Fibroblast of mammary gland (primary cell): ENCODE results near the gene NOL4L.
"Not testable (repeated sequence)": the region's sequence is repeated elsewhere in the genome, so short reads cannot be mapped to it uniquely, and the experiment has no call there.

Experiments used
- DNase-seq: peaks from one replicate; pipeline ENCODE4 v3.0.0-alpha.2; 2010; ENCODE audit warnings: low read depth
- H3K4me3 ChIP-seq: 2 replicates; pipeline ENCODE4 v1.5.1; 2011; ENCODE audit warnings: low read depth, mild to moderate bottlenecking, low read length, moderate library complexity; ENCODE audit not compliant: control insufficient read depth
- CTCF ChIP-seq: conservative IDR thresholded peaks from 2 replicates; pipeline ENCODE4 v1.5.1; 2011; ENCODE audit warnings: low read depth, low read length, inconsistent platforms; ENCODE audit not compliant: control insufficient read depth, insufficient read depth

Gene NOL4L

GRCh38 chr20:32497589-32498224 lies 87.4 kb downstream of the NOL4L start:
- DNase-seq: no peak
- TF ChIP-seq CTCF: no peak
- no peak overlapping the region for H3K4me3 ChIP-seq

- no peak for TF ChIP-seq CTCF
- H3K4me3 ChIP-seq: no peak overlapping the region
- DNase-seq: no peak
Observed at GRCh38 chr20:32496811-32497533, 88.2 kb downstream of the NOL4L start.

GRCh38 chr20:32495949-32496348 lies 89.2 kb downstream of the NOL4L start:
- DNase-seq: no peak
- no peak overlapping the region for H3K4me3 ChIP-seq
- no peak for TF ChIP-seq CTCF

- no peak overlapping the region for H3K4me3 ChIP-seq
- no peak for DNase-seq
- no peak for TF ChIP-seq CTCF
Observed at GRCh38 chr20:32495217-32495565, 89.9 kb downstream of the NOL4L start.

GRCh38 chr20:32494483-32495216 lies 90.5 kb downstream of the NOL4L start:
- H3K4me3 ChIP-seq: no peak overlapping the region
- no peak for DNase-seq
- no peak for TF ChIP-seq CTCF

- TF ChIP-seq CTCF: no peak
- H3K4me3 ChIP-seq: no peak overlapping the region
- DNase-seq: no peak
Observed at GRCh38 chr20:32493356-32493755, 91.8 kb downstream of the NOL4L start.

DNA sequence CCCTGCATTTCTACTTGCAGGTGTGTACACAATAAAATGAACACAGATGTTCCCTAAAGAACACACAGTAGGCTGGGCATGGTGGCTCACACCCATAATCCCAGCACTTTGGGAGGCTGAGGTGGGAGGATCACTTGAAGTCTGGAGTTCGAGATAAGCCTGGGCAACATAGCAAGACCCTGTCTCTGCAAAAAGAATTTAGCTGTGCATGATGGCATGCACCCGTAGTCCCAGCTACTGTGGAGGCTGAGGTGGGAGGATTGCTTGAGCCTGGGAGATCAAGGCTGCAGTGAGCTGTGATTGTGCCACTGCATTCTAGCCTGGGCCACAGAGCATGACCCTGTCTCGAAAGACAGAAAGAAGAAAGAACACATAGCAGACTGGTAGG lies 93.4 kb downstream of the NOL4L start:
- not testable (repeated sequence) for DNase-seq, H3K4me3 ChIP-seq
